Gastroesophageal sphincter (tissue), 3 donors: Measurements from ENCODE around the gene AMOTL1.

ENCODE experiments used
- POLR2A ChIP-seq, 2 donors: fragments of 450-650 bp; IDR thresholded peaks; one replicate each; pipeline ENCODE4 v1.6.1; 2017; ENCODE audit warnings: antibody characterized with exemption in 2 of 2, mild to moderate bottlenecking in 2 of 2, moderate library complexity in 1 of 2
- POLR2AphosphoS5 ChIP-seq: sonication (generic); formaldehyde crosslinking; IDR thresholded peaks from one replicate; pipeline ENCODE4 v1.6.1; 2017; ENCODE audit warnings: antibody characterized with exemption
- TF ChIP-seq, protein P1 (sequence below), 4 experiments: fragments of 200-600 bp in 2 of 4; fragments of 450-650 bp in 2 of 4; sonication (generic) in 1 of 4; IDR thresholded peaks; one replicate each; pipeline ENCODE4 v1.5.1; 2017 to 2019; ENCODE audit warnings: antibody characterized with exemption in 4 of 4, mild to moderate bottlenecking in 2 of 4, moderate library complexity in 2 of 4

DNA sequence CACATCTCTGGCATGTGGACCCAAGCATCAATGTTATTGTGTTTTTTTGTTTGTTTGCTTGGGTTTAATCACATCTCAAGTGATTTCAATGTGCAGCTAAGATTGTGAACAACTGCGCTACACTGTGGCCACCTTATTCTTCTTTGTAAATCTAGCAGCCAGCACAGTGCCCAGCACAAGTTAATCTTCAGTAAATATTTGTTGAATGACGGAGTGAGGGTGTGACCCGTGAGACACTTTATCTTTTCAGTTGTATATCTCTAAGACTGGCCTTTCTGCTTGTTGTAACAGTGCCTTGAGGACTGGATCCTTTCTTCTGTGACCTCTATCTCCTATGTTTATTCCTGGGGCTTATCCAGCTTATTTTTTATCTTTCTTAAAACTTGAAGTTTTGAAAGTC is 21.4 kb upstream of the AMOTL1 start:
- no peak for TF ChIP-seq POLR2A (IDR thresholded peaks at IDR 0.05)
- TF ChIP-seq, protein P1, sequence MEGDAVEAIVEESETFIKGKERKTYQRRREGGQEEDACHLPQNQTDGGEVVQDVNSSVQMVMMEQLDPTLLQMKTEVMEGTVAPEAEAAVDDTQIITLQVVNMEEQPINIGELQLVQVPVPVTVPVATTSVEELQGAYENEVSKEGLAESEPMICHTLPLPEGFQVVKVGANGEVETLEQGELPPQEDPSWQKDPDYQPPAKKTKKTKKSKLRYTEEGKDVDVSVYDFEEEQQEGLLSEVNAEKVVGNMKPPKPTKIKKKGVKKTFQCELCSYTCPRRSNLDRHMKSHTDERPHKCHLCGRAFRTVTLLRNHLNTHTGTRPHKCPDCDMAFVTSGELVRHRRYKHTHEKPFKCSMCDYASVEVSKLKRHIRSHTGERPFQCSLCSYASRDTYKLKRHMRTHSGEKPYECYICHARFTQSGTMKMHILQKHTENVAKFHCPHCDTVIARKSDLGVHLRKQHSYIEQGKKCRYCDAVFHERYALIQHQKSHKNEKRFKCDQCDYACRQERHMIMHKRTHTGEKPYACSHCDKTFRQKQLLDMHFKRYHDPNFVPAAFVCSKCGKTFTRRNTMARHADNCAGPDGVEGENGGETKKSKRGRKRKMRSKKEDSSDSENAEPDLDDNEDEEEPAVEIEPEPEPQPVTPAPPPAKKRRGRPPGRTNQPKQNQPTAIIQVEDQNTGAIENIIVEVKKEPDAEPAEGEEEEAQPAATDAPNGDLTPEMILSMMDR (IDR thresholded peaks at IDR 0.05): no peak
- TF ChIP-seq POLR2AphosphoS5: no peak
